ENCODE data around the gene SF3A1.
A peak's percentile ranks its signal among the peaks of the same experiment; 100 is the strongest.

The SF3A1 gene

GRCh38 chr22:30393322-30393680 lies 36.6 kb upstream of the SF3A1 start:
- H3K4me3 ChIP-seq (ENCODE audit: low read length), result no peak overlapping the region
- DNase-seq (ENCODE audit: low read depth), result no peak
- TF ChIP-seq CTCF (IDR thresholded peaks at IDR 0.05; ENCODE audit: insufficient read depth, low read depth, low read length, missing control alignments), result no peak

DNA sequence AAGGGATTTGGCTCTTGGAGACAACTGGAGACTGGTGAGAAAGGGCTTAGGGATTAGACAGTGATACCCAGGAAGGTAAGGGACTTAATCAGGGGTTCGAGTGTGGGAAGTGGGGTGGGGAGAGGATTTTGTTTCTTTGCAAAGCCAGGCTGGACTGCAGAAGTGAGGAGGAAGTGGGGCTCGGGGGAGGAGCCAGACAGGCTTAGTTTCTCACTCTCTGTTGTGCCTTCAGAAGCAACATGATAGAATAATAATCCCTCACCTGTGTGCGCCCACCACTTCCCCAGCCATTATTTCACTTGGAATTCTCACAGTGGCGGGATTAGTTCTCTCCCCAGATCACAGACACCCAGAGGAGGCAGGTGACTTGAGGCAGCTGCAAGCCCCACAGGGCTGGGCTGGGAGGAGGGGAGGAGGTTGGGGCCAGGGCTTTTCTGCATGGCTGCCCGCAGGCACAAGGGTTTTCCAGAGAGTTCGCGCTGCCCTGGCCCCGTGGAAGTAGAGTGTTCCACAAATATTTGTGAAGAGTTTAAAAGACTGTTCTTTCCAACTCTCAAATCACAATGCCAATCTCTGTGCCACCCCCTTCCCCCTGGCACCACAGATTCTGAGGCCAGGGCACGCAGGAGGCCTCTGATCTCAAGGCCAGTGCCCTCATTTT lies 36.1 kb upstream of the SF3A1 start:
- DNase-seq (ENCODE audit: low read depth), result no peak
- TF ChIP-seq CTCF (IDR thresholded peaks at IDR 0.05; ENCODE audit: insufficient read depth, low read depth, low read length, missing control alignments), result no peak
- no peak overlapping the region for H3K4me3 ChIP-seq (ENCODE audit: low read length)

DNA sequence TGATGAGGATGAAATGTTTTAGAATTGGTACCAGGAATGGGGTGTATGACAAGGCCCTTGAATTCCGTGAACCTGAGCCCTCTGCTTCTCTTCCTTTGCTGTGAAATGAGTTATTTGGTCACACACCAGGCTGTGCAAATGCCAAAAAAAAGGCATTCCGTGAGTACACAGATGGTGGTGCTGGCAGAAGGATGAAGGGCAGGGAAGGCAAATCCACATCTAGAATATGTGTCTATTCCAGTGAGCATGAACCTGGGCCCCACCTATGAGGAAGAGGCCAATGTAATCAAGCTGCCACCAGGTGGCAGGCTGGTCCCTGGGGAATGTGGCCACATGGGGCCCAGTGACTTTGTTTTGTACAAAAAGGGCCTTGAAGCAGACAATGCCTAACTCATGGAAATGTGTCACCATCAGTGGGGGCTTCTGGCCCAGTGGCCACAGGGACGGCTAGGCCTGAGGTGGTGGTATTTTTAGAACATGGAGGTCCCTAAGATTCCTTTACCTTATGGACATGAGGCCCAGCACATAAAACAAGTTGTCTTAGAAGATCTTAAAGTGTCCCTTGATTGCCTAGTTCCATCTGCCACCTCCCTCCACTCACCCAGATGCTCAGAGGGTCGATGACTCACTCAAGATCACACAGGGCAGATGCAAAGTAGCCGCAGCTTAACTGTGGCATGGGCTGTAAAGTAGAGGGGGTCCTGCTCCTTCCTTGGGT lies 34.4 kb upstream of the SF3A1 start:
- peak; percentile 82 for DNase-seq (ENCODE audit: low read depth)
- H3K4me3 ChIP-seq (ENCODE audit: low read length), result no peak overlapping the region
- peak; percentile 93 for TF ChIP-seq CTCF (IDR thresholded peaks at IDR 0.05; ENCODE audit: insufficient read depth, low read depth, low read length, missing control alignments)

GRCh38 chr22:30386960-30387827 lies 30.5 kb upstream of the SF3A1 start, which contains the start of gene RNF215:
Gene RNF215, minus strand, starts transcription at chr22:30387411. Its CDS starts 98 bp downstream, at chr22:30387313.
- H3K4me3 ChIP-seq (ENCODE audit: low read length), result peak within 1 kb of the TSS; percentile 57
- DNase-seq (ENCODE audit: low read depth), result peak; percentile 75
- peak; percentile 55 for TF ChIP-seq CTCF (IDR thresholded peaks at IDR 0.05; ENCODE audit: insufficient read depth, low read depth, low read length, missing control alignments)

GRCh38 chr22:30386608-30386959 lies 29.9 kb upstream of the SF3A1 start:
- DNase-seq (ENCODE audit: low read depth), result no peak
- peak overlapping the region; percentile 57 for H3K4me3 ChIP-seq (ENCODE audit: low read length)
- no peak for TF ChIP-seq CTCF (IDR thresholded peaks at IDR 0.05; ENCODE audit: insufficient read depth, low read depth, low read length, missing control alignments)

DNA sequence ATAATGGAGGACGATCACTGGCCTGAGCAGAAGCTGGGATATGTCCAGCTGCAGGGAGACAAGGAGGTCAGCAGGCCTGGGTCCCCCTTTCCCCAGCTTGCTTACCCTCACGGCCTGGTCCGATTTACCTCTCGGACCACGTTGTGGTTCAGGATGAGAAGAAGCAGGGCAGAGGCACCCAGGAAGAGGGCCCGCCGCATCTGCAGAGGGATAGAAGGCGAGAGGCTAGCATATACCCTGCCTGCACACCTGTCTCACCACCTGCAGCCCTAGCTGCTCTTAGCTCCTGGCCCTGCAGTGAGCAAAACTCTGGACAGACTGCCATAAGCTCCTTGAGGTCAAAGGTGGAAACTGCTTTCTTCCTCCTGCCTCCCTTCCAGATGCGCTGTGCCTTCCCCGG lies 29.2 kb upstream of the SF3A1 start:
- DNase-seq (ENCODE audit: low read depth), result no peak
- H3K4me3 ChIP-seq (ENCODE audit: low read length), result no peak overlapping the region
- TF ChIP-seq CTCF (IDR thresholded peaks at IDR 0.05; ENCODE audit: insufficient read depth, low read depth, low read length, missing control alignments), result no peak
